NK-92 (cell line): Measurements from ENCODE around the gene TTC39A.
"Not testable (repeated sequence)": the region's sequence is repeated elsewhere in the genome, so short reads cannot be mapped to it uniquely, and the experiment has no call there.

Experiments
- DNase-seq: peaks from one replicate; lab custom pipeline; 2025; ENCODE audit not compliant: unreplicated experiment; lab: John Stamatoyannopoulos, UW

TTC39A gene

DNA sequence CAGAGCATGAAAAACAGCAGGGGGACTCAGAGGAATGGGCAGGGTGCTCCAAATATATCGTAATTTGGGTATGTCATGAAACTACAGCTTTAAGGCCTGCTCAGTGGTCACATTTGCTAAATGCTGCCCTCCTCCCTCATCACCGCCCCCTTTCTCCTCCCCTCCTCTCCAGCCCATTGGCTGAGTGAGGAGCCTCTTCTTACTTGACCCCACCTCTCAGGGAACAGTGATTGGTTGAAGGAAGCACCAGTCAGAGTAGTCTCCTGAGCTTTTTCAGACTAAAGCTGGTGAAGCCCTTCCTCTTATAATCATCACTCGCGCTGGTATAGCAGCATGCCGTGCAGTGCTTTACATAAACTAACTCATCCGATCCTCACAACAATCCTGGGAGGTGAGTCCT, 10.0 kb upstream of the TTC39A start:
- DNase-seq, result no peak

- no peak for DNase-seq
These were observed 6.3 kb upstream of the TTC39A start for GRCh38 chr1:51336711-51337110.

- DNase-seq, result no peak
These were observed 5.6 kb upstream of the TTC39A start for GRCh38 chr1:51336004-51336403.

DNA sequence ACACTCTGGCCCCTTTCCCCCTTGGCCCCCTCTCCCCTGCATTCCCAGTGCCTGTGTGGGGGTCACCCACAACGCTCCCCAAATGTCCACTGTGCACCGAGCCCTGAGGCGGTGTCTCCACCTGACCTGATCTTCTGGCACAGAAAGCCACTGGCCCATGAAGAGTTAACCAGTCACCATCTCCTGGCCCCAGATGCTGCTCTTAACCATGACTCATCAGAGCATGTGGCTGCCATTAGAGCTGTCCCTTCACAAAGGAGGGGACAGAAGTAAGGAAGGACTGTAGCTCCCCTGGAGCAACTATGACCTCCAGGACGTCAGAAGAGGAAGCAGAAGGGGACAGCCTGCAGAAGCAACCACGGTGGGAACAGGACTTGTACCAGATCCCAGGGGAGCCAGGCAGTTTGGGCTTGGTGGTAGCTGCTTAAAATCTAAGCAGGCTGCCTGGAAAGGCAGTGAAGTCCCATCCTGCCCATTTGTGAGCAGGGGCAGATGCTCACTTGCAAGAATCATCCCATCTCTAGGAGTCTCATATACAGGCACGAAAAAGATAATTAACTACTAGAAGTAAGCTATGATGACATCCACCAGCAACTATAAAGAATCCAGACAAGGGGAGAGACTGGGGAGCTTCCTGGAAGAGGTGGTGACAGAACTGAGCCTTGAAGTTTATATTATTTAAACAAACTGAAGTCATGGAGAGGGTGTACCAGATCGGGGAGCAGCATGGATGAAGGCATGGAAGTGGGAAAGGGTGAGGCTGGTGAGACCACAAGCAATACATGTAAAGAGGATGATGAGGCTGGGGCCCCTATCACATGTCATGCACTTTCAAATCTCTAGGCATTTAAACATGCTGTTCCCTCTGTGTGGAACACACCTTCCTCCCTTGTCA, 1.1 kb upstream of the TTC39A start:
- no peak for DNase-seq

DNA sequence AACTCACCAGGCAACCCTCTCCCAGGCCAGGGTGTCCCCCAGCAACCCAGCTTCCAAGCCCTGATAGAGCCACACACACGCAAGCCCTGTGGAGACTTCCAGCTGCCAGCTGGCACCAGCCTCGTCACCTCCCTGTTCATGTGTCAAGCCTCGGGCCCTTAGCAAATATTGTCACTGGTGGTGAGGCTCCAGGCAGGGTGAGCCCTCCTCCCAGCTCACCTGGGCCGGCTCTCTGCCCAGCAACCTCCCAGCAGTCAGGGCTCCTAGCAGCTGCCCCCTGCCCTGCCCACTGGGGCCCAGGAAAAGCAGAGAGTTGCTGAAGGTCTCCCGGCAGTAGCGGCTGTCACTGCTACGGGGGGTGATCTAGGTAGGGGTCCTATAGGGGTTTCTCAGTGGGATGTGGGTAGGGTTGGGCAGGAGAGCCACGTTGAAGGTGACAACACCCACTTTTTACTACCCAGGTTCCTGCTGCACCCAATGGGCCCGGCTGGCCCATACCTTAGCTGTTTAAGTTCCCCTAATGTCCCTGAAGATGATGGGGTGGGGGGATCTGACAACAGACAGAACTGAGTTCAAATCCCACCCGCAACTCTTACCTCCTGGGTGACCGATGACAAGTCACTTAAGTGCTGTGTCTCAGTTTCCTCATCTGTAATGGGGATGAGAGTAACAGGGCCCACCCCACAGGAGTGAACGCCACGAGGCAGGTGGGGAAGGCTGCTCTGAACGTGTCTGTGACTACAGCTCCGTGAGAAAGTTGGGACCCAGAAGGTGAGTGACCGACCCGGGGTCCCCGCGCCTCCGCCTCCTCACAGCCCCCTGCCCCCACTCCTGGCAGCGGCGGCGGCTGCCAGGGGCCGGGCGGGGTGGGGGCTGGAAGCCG, 678 bp downstream of the TTC39A start:
- DNase-seq, result no peak

DNA sequence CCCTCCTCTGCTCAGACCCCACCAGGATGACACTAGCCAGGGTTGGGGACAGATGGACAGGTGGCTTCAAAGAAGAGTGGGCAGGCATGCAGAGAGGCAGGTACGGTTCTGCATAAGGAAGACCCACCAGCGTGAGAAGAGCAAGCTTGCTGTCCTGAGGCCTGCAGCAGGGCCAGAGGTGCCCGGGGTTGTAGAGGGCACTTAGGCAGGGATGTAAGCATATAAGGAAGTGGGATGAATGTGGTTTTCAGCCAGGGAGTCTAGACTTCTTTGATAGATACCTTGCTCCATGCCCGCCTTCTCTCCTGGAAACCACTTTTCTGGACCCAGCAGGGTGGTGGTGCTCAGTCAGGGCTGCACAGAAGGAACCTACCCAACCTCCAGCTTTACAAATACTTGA, 1.4 kb downstream of the TTC39A start:
- DNase-seq, result no peak

GRCh38 chr1:51328279-51328678, 2.1 kb downstream of the TTC39A start:
- no peak for DNase-seq

DNA sequence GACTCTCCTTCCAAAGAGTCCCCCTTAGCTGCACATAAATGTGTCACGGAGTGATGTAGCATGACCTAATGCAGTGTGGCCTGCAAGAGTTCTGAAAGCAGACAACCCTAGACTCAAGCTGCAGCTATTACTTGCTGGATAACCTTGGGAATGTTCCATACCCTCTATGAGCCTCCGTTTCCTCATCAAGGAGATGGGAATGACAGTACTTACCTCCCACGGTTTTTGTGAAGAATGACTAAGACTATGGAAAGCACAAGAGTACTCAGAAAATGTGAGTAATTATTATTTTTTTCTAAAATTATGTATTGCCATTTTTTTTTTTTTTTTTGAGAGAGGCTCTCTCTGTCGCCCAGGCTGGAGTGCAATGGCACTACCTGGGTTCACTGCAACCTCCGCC, 3.0 kb downstream of the TTC39A start:
- DNase-seq, result no peak

- DNase-seq, result no peak
These were observed 3.5 kb downstream of the TTC39A start for GRCh38 chr1:51326839-51327238.

DNA sequence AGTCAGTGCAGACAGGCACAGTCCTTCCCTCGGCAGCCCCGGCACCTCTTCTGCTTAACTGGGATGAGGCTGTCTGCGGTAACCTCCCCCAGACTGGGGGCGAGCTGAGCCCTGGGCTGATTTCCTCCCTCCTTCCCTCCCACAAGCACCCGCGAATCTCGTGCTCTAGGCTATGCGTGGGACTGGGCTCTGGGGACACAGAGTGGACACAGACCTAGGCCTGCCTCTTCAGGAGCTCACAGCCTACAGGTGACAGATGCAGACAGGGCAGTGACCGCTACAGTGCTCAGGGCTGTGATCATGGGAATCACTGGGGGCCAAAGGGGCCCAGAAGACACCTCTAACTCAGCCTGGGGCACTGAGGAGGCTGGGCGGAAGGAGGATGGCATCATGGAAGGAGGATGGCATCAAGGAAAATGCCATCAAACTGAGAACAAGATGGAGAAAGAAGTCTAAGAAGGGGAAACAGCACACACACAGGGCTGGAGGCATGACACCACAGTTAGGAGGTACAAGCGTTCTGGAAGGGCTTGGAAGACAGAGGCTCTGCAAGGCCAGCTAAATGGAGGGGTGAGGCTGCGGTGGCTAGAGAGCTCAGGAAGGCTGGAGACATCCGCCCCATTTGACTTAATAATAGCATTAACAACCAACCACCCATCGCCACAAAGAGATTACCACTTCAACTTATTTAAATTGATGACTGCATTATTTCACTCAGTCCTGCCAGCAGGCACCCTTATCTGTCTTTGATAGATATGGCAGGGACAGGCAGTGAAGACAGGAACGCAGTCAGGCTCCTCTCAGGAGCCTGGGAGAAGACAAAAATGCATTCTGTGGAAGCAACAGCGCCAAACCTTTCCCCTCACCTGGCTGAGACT, 4.2 kb downstream of the TTC39A start:
- no peak for DNase-seq

DNA sequence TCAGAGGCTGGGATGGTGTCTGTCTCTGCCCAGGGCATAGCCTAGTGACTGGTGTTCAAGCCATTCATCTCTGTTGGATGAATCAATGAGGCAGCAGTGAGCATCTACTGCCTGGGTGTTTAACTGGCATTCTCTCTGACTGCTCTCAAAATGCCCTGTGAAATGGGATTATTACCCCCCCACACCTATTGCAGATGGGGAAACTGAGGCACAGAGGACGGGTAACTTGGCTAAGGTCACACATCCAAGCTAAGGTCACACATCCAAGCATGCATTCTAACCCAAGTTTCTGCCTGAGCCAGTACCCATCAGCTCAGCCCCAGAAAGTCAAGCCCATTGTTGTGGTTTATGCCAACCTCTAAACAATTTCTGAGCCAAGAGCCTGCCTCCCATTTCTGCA, 5.0 kb downstream of the TTC39A start:
- no peak for DNase-seq

GRCh38 chr1:51325011-51325385, 5.4 kb downstream of the TTC39A start:
- DNase-seq, result not testable (repeated sequence)

GRCh38 chr1:51324251-51325010, 5.9 kb downstream of the TTC39A start:
- no peak for DNase-seq

DNA sequence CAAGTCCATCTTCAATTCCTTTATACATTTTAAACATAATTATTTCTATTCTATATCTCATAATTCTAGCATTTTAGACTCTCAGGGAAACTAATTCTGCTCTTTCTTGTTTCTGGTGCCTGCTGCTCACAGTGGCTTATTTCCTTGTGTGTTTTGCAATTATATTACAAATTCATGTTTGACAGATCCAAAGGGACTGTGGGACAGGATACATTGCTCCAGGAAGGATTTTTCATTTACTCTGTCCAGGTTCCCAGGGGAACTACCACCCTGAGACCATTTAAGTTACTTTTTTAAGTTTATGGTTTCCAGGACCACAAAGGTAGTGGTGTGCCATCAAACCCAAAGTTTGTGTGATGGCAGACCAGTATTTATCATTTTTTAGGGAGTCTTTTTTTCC, 6.6 kb downstream of the TTC39A start:
- no peak for DNase-seq

DNA sequence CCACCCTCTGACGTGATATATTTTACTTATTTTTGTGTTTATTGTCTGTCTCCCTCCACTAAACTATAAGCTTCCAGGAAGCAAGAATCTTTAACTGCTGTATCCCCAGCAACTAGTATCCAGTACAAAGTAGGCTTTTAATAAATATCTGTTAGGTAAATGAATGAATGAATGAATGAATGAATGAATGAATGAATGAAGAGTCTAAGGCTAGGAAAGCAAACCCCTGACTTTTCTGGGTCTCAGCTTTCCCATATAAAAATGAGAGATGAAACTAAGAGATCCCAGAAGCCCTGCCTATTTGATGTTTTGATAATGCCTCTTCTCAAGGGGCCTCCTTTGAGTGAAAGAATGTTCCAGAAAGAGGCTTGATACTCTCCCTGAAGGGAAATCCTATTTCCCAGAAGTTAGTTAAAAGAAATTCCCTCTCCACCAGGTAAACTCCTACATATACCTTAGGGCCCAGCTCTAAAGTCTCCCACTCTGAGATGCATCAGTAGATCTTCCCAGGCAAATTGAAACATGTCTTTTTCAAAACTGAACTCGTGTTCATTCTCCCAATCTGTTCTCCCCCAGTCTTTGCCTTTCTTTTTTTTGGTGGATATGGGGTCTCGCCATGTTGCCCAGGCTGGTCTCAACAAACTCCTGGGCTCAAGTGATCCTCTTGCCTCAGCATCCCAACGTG, 7.8 kb downstream of the TTC39A start:
- DNase-seq, result no peak

DNA sequence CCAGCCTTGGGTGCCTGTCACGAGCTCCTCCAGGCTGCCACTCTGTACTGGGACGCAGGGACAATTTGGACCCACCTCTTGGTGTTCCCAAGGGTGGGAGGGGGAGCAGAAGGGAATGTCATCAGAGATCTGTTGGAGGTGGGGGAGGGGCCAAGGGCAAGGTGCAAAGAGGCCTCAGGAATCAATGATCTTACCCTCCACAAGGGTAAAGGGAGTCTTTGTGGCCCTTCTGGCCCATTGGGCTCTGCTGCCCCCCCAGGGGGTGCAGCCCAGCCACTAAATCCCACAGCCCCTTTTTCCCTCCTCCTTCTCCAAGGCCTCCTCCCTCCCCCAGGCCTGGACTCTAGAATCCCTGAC, 8.5 kb downstream of the TTC39A start:
- DNase-seq, result no peak

GRCh38 chr1:51320967-51321923, 9.1 kb downstream of the TTC39A start:
- DNase-seq, result no peak

- DNase-seq, result no peak
These were observed 12.6 kb downstream of the TTC39A start for GRCh38 chr1:51317798-51318197.

DNA sequence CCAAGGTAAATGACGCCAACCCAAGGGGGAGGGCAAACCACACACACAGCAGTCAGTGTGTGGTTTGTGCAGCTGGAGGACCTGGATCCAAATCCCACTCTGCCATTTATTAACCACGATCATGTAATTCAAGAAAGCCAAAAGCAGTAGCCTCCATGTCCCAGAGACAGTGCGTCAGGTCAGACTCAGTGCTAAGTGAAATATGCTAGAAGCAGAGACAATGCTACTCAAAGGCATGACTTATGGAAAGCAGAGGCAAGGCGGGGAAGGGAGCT, 13.6 kb downstream of the TTC39A start:
- DNase-seq, result no peak
